Stimulated activated CD8-positive, alpha-beta memory T cell treated with anti-CD3 and anti-CD28 coated beads, Interleukin-2, amount 100 ng/mL, for 48 hours (primary cell): ENCODE results near the gene WDR26.
"Not testable (repeated sequence)": the region's sequence is repeated elsewhere in the genome, so short reads cannot be mapped to it uniquely, and the experiment has no call there.

Experiments used
- DNase-seq, 2 donors: peaks; one replicate each; pipeline ENCODE4 v3.0.0-alpha.2; 2020; ENCODE audit warnings: low read depth in 2 of 2

The WDR26 gene

DNA sequence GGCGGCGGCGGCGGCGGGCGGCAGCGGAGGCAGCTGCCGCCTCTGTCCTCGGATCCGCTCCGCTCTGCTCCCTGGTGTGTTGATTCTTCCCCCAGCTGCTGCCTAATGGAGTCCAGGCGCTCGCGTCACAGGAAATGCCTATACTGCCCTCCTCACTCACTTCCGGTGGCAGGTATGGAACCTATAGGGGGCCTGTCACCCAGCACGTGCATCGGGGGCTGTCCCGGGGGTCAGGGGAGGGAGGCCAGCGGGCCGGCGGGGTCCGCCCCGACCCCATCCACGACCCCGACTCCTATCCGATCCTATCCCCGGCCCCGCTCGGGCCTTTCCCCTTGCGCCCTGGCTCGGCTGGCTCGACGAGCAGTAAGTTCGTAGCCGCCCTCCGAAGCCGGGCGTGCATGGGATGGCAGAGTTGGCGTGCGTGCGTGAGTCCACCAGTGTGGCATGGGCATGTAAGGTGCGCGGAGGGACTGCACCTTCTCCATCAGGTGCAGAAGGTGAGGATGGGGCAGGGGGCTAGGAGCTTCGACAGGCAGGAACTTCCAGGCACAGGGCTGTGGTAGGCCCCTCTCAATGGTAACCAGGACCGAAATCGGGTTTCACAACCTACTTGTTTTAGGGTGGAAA lies at the start of gene WDR26:
TSS of gene WDR26 (minus strand) at position 107 of the 627 bp plus-strand sequence.
- DNase-seq: peak; percentile 73 to 75

DNA sequence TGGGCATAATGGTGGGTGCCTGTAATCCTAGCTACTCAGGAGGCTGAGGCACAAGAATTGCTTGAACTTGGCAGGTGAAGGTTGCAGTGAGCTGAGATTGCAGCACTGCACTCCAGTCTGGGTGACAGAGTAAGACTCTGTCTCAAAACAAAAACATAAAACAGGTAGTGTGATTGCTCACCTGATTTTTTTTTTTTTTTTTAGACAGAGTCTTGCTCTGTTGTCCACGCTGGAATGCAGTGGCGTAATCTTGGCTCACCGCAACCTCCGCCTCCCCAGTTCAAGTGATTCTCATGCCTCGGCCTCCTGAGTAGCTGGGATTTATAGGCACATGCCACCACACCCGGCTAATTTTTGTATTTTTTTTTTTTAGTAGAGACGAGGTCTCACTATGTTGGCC lies 48.6 kb upstream of the WDR26 start:
- not testable (repeated sequence) for DNase-seq

DNA sequence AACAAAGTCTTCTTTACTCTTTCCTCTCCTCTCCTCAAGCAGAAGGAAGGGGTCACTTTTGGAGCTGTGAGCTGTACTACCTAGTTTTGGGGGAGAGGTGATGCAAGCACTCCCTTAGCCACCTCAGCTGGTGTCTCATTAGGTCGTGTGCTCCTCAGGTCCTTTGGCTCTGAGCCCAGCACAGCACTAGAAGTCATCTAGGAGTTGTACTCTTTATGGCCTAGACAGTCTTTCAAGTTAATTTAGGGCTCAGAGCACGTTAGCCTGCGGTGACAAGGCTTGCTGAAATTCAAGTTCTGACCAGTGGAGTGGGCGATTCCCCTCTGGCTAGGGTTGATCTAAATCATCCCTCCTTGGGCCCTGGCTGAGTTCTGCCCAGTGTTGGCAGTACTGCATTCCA lies 48.0 kb upstream of the WDR26 start:
- DNase-seq: no peak

DNA sequence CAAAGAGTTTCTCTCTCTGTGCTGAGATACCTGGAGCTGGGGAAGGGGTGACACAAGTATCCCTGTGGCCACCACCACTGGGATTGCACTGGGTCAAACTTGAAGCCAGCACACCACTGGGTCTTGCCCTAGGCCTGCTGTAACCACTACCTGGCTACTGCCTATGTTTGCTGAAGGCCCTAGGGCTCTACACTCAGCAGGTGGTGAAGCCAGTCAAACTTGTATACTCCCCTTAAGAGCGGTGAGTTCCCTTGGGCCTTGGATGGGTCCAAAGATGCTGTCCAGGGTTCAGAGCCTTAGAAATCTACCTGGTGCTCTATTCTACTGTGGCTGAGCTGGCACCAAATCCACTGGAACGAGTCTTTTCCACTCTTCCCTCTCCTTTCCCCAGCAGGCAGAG lies 47.0 kb upstream of the WDR26 start:
- DNase-seq: no peak

DNA sequence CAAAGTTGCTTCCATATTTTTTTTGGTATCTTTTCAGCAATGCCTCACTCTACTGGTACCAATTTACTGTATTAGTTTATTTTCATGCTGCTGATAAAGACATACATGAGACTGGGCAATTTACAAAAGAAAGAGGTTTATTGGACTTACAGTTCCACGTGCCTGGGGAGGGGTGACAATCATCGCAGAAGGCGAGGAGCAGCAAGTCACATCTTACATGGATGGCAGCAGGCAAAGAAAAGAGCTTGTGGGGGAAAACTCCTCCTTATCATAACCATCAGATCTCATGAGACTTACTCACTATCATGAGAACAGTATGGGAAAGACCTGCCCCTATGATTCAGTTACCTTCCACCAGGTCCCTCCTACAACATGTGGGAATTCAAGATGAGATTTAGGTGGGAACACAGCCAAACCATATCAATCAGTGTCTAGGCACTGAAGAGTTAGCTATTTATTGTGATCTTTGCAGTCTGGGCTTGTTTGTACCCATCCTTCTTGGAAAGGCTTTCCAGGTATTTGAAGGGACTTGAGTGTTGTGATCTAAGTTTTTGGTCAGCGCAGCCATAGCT lies 46.4 kb upstream of the WDR26 start:
- not testable (repeated sequence) for DNase-seq

DNA sequence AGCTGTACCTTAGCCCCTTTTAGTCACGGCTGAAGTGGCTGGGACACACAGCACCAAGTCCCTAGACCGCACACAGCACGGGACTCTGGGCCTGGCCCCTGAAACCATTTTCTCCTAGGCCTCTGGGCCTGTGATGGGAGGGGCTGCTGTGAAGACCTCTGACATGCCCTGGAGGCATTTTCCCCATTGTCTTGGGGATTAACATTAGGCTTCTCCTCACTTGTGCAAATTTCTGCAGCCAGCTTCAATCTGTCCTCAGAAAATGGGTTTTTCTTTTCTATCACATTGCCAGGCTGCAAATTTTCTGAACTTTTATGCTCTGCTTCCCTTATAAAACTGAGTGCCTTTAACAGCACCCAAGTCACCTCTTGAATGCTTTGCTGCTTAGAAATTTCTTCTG lies 45.6 kb upstream of the WDR26 start:
- not testable (repeated sequence) for DNase-seq

DNA sequence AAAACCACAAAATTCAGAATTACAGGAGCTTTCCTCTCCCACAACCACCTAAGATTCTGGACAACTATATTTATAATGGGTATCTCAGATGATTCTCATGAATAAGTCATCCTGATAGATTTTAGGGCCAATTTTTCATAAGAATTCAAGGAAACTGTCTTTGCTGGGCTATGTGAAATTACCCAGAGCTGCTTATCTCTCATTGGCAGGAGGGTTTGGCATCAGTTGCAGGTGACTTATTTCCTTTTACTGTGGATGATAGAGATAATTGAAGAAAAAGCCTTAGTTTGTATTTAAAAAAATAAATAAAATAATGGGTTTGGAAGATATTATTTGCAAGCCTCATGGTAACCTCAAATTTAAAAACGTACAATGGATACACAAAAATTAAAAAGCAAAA lies 38.2 kb upstream of the WDR26 start:
- no peak for DNase-seq

DNA sequence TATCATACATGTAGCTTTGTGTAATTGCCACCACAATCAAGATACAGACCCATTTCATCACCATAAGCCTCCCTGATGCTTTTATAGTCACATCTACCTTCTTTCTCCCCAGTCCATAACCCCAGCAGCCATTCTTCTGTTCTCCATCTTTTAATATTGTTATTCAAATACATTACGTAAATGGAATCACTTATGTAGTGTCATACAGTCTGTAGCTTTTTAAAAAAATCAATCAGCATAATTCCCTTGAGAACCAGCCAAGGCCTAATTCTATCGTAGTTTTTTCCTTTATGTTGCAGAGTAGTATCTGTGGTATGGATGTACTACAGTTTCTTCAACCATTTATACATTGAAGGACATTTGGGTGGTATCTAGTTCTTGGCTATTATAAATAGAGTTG lies 31.6 kb upstream of the WDR26 start:
- no peak for DNase-seq

DNA sequence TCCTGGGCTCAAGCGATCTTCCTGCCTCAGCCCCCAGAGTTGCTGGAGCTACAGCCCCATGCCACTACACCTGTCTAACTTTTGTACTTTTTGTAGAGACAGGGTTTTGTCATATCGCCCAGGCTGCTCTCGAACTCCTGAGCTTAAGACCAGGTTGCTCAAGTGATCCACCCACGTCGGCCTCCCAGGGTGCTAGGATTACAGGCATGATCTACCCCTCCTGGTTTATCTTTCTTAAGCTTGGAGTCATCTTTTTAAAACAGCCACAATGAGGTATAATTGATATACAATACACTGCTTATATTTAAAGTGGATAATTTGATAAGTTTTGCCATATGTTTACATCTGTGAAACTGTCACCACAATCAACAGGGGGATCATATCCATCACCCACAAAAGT lies 25.4 kb upstream of the WDR26 start:
- no peak for DNase-seq

DNA sequence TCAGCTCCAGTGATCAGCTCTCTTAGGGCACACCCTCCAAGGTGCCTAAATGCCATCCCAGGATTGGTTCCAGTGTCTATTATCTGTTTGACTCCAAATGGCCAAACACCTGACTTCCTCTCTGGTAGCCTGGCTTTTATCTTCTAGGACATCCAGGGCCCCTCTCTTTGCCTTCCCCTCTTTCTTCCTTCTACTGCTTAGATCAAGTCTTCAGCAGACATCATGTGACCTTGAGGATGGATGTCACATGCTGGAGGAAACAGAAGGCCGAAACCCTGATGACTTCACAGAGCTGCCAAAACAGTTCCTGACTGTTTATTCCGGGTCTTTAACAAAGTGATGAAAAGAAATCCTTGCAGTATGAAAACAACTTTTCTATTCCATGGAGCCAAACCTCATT lies 24.4 kb upstream of the WDR26 start:
- DNase-seq: no peak

DNA sequence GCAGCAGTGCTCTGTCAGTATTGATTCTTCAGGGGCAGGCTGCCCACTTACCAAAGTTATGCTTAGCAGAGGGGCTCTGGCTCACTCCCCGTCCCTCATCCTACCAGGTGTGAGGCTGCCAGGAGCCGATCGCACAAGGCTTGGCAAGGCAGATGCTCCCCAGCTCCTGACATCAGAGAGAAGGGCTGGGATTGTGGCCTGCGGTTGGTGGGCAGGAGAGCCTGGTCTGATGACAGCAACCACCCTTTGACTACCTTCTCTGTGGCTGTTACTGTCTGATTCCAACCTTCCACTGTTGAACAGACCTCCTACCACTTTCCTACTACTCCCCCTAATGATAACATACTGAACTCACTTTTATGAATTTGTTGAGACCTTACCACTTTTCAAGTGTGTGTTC lies 23.7 kb upstream of the WDR26 start:
- no peak for DNase-seq

DNA sequence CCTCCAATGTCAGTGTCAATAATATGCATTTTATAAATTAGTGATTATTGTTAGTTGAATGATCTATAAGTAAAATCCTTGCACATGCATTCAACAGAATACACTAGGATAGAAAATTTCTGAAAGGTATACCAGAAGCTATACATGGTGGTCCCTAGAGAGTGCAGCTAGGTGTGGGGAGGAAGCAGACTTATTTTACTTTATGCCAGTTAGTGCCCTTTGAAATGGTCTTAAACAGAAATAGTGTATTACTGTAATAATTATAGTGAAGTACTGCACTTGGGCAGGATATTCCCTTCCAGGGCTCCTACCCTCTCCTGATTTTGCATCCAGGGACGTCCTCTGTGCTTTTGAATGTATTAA lies 23.2 kb upstream of the WDR26 start:
- no peak for DNase-seq

DNA sequence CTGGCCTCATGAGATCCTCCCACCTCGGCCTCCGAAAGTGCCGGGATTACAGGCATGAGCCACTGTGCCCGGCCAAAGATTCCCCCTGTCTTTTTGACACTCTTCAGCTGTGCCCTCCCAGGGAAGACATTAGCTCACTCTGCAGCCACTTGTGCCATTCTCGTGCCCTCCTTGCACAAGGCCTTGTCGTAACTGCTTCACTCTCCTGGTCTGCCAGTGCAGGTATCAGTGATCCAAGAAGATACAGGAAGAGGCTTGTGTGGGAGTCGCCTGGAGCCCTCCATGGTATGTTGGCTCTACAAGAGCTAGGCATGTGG lies 22.0 kb upstream of the WDR26 start:
- no peak for DNase-seq

DNA sequence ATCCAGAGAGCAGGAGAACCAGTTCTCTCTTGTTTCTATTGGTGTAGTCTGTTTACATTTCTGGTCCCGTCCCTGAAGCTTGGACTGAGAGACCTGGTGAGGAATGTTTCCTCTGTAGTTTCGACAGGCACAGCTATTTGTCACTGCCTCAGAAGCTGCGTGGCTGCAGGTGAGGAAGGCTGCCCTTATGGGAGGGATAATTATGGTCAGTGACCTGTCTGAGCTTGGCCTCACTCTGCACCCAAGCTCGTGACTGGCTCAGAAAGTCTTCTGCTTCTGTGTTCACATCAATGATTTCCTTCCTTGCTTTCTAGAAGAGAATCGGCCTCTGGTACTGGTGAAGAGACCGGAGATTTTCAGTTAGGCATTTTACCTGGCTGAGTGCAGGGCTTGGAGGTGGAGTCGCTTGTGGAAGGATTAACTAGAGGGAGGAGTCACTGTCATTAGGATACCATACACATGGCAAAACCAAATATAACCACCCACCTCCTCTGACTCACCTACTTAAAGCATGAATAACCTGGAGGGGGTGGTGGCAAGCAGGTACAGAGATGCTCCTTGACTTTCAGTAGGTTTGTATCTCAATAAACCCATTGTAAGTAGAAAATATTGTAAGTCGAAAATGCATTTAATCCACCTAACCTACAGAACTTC lies 19.9 kb upstream of the WDR26 start:
- no peak for DNase-seq

DNA sequence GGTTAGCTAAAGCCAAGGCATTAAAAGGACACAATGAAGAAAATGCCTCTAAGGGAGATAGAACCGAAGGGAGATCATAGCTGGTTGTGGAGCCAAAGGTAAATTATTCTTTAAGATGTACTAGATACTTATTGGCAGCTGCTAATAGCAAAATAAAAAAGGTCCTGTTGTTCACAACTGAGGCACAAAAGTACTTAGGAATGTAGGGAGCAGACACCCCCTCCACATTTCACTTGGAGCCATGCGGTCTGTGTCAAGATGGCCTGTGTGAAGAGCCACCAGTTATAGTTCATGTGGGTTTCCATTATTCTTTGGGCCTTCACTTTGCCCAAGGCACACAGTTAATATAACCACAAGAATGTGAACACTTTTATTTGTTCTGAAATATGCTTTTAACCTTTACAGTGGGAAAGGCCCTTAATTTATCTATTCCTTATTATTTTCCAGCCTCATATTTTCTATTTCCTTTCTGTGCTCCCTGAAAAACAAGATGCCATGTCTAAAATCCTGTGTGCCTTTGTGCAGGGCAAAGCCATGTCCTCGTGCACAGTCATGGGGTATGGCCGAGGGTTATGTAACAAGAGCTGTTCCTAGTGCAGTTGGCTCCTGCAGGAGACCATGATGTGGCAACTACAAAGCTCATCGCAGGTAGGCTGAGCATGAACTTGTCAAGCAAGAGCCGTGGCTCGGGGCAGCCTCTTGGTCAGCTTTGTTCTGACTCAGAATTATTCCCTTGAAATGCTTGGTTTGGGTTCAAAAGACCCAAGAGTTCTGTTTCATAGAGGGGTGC lies 16.2 kb upstream of the WDR26 start:
- DNase-seq: no peak

DNA sequence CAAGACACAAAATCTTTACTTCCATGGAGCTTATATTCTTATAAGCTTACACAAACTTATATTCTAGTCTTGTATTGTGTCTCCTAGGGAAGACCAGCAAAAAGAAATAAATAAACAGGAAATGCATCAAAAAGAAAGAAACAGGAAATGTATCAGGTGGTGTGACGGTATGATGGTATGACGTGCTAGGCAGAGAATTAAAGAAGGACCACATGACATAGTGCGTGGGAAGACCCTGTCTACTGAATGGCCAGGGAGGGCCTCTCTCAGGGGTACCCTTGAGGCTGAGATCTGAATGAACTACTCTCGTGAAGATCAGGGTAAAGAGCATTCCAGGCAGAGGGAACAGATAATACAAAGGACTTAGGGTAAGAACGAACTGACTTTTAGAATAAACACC lies 15.6 kb upstream of the WDR26 start:
- DNase-seq: no peak

DNA sequence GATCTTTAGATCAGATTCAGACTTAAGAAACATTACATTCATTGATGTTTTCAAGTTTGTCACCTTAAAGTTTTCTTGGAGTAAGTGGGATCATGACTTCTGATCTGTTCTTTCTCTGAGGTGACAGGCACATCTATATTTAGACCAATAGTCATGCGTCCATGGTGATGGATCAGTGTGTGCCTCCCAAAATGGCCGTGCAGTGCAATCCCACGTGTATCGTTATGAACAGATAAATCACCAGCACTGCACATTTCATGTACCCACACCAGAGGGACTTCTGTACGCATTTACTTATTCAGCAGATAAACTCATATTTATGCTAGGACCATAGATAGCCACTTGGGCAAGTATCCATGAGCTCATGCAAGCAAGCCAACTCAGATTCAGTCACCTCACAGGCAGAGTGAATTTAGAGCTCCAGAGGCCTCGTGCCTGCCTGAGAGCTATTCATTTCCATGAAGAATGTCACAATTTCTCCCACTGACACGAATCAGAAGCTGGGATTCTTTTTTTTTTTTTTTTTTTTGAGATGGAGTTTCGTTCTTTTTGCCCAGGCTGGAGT lies 13.9 kb upstream of the WDR26 start:
- no peak for DNase-seq

DNA sequence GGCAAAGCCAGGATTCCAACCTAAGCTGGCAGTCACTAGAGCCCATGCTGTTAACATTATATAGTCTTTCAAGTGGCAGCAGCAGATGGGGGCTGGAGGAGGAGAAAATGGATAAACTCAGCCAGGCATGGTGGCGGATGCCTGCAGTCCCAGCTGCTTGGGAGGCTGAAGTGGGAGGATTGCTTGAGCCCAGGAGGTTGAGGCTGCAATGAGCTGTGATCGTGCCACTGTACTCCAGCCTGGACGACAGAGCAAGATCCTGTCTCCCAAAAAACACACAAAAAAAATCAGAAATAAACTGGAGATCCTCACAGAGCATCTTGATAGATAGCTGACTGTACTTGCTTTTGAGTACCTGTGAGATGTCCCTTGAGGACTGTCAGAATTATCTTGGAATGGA lies 13.4 kb upstream of the WDR26 start:
- DNase-seq: no peak

DNA sequence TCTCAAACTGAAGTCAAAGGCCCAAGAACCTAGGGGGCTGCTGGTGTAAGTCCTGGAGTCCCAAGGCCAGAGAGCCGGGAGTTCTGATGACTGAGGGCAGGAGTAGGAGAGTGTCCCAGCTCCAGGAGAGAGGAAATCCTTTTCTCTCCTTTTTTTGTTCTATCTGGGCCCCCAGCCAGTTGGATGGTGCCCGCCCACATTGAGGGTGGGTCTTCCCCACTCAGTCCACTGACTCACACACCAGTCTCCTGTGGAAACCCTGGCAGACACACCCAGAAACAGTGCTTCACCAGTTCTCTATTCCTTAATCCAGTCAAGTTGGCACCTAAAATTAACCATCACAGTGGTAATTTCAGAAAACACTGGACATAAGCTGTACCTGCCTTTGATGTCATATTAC lies 12.7 kb upstream of the WDR26 start:
- DNase-seq: no peak

DNA sequence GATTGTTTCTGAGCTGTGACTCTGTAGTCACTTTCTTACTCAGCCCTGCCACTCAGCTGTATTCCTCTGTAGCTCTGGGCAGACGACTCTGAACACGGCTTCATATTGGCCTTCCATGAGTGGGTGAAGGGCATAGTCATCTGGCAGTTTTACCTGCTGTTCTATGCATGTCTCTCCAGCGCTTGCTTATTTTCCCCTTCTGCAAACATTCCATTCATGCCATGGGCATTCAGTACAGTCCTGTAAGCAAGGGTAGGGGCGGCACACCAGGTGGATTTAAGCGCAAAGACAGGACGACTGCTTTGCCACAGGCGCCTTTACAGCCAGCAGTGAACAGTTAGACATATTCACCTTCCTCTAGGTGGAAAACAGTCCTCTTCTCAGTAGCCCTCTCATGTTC lies 4.4 kb upstream of the WDR26 start:
- no peak for DNase-seq

DNA sequence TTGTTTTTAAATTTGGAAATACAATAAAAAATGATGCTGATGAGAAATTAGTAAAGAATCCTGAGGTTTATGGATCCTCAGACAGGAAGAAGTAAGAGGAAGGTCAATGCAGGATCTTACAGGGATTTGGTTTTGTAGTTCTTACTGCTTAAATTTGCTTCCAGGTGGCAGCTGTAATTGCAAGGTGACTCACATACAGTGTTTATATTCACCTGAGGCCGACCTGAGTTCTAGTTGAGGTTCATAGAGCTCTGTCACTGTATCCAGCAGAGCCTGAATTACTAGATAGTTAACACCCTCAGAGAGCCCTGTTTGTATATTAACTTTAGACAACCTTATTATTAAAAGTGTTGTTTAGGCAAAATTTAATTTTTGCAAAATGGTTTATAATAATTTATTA lies 1.4 kb upstream of the WDR26 start:
- DNase-seq: no peak

DNA sequence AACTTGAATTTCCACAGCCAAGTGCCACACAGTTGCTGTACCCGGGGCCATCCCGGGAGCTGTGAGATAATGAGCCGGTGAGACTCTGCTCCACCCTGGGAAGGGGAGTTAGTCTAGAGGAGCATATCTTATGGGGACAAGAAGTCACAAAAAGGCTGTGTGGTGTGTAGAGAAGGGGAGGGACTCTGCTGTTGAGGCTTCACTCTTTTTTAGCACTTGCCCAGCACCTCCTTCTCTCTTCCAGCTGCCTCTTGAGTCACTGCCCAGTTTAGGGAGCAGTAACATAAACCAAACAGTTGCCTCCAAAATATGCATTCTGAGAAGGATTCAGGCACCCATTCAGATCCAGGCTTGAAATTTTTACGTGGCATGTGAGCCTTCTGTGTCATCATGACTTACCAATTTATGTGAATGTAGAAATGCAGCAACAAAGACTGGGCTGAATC lies 744 bp upstream of the WDR26 start:
- no peak for DNase-seq
